IMR-90 (cell line): ENCODE measurements around the gene FEM1A. TPM values are rescaled to one million over a fixed set of nuclear protein-coding genes. Genes with fewer than 3 reads are reported as not detected.
"Not testable (repeated sequence)": the region's sequence is repeated elsewhere in the genome, so short reads cannot be mapped to it uniquely, and the experiment has no call there.

Source experiments
- ATAC-seq: fragments of 200-7000 bp; cut with Tn5 transposase; 2 replicates; pipeline ENCODE4 v1.9.1; 2020; ENCODE audit warnings: low read depth, mild to moderate bottlenecking, moderate library complexity
- BruUV-seq: library from RNA; stranded (reverse); fragments of 400-500 nt; replicated peaks from 2 replicates; lab custom pipeline; 2021; lab: Mats Ljungman, UMichigan
- CTCF ChIA-PET: fragments of 300-600 bp; formaldehyde crosslinking; extraction: SDS; loops from one replicate; lab custom pipeline; 2021; ENCODE audit warnings: antibody characterized with exemption; lab: Yijun Ruan, JAX
- POLR2A ChIA-PET: fragments of 300-600 bp; sonication (Branson Sonifier 250); formaldehyde crosslinking; loops from one replicate; lab custom pipeline; 2022; ENCODE audit warnings: antibody characterized with exemption; ENCODE audit not compliant: unreplicated experiment; lab: Charles Lee
- DNase-seq: peaks from one replicate; pipeline ENCODE4 v3.0.0; 2013
- H2AFZ ChIP-seq: replicated peaks from 2 replicates; pipeline ENCODE3; 2013; ENCODE audit warnings: low read length, mild to moderate bottlenecking; ENCODE audit not compliant: poor library complexity
- H2AK5ac ChIP-seq: 2 replicates; pipeline ENCODE4 v1.6.1; 2013; ENCODE audit warnings: low read depth, low read length, inconsistent platforms
- H2AK9ac ChIP-seq: replicated peaks from 2 replicates; pipeline ENCODE3; 2013; ENCODE audit warnings: mild to moderate bottlenecking, low read depth, low read length, moderate library complexity; ENCODE audit not compliant: poor library complexity
- H2BK120ac ChIP-seq: 2 replicates; pipeline ENCODE4 v1.6.1; 2013; ENCODE audit warnings: low read depth, low read length, inconsistent platforms
- H2BK15ac ChIP-seq: 3 replicates; pipeline ENCODE4 v1.6.1; 2013; ENCODE audit warnings: low read depth, low read length, inconsistent platforms
- H2BK20ac ChIP-seq: 2 replicates; pipeline ENCODE4 v1.6.1; 2013; ENCODE audit warnings: low read depth, mild to moderate bottlenecking, inconsistent platforms, low read length, moderate library complexity
- H2BK5ac ChIP-seq: 2 replicates; pipeline ENCODE4 v1.6.1; 2013; ENCODE audit warnings: mild to moderate bottlenecking, low read depth, low read length, inconsistent platforms; ENCODE audit not compliant: poor library complexity, severe bottlenecking
- H3K14ac ChIP-seq: replicated peaks from 2 replicates; pipeline ENCODE4 v1.6.1; 2013; ENCODE audit warnings: low read depth, low read length, inconsistent platforms
- H3K18ac ChIP-seq: 2 replicates; pipeline ENCODE4 v1.6.1; 2013; ENCODE audit warnings: low read depth, low read length, control low read depth
- H3K23ac ChIP-seq: 2 replicates; pipeline ENCODE4 v1.6.1; 2013; ENCODE audit warnings: low read depth, low read length, inconsistent platforms
- H3K27ac ChIP-seq: 2 replicates; pipeline ENCODE4 v1.5.1; 2013; ENCODE audit warnings: mild to moderate bottlenecking, control low read depth, low read length; ENCODE audit not compliant: insufficient read depth
- H3K27me3 ChIP-seq: 2 replicates; pipeline ENCODE4 v1.6.1; 2013; ENCODE audit warnings: low read length; ENCODE audit not compliant: control insufficient read depth, insufficient read depth
- H3K36me3 ChIP-seq: 2 replicates; pipeline ENCODE4 v1.6.1; 2013; ENCODE audit warnings: low read length, mixed read lengths; ENCODE audit not compliant: control insufficient read depth, insufficient read depth
- H3K4ac ChIP-seq: 2 replicates; pipeline ENCODE4 v1.6.1; 2013; ENCODE audit warnings: low read depth, low read length, inconsistent platforms
- H3K4me1 ChIP-seq: 2 replicates; pipeline ENCODE4 v1.6.1; 2013; ENCODE audit warnings: low read length, mixed read lengths; ENCODE audit not compliant: control insufficient read depth, insufficient read depth
- H3K4me2 ChIP-seq: 2 replicates; pipeline ENCODE4 v1.6.1; 2013; ENCODE audit warnings: low read depth, mild to moderate bottlenecking, control low read depth, low read length, moderate library complexity
- H3K4me3 ChIP-seq: 2 replicates; pipeline ENCODE4 v1.5.1; 2013; ENCODE audit warnings: low read depth, mild to moderate bottlenecking, control low read depth, low read length, moderate library complexity; ENCODE audit not compliant: insufficient read depth
- H3K56ac ChIP-seq: 2 replicates; pipeline ENCODE4 v1.6.1; 2013; ENCODE audit warnings: low read length, inconsistent platforms; ENCODE audit not compliant: insufficient read depth; ENCODE audit errors: extremely low read depth
- H3K79me1 ChIP-seq, 2 experiments: 2 replicates each; pipeline ENCODE4 v1.6.1; 2013; ENCODE audit warnings: low read length in 2 of 2, inconsistent platforms in 1 of 2, low read depth in 1 of 2
- H3K9ac ChIP-seq: 2 replicates; pipeline ENCODE4 v1.6.1; 2013; ENCODE audit warnings: low read depth, low read length, control low read depth
- H3K9me1 ChIP-seq: 2 replicates; pipeline ENCODE4 v1.6.1; 2013; ENCODE audit warnings: low read length, inconsistent platforms; ENCODE audit not compliant: insufficient read depth
- H3K9me3 ChIP-seq: 2 replicates; pipeline ENCODE4 v1.6.1; 2013; ENCODE audit warnings: low read length; ENCODE audit not compliant: control insufficient read depth, insufficient read depth
- H4K20me1 ChIP-seq: 2 replicates; pipeline ENCODE4 v1.6.1; 2013; ENCODE audit warnings: low read length, inconsistent platforms; ENCODE audit not compliant: insufficient read depth
- H4K5ac ChIP-seq: 2 replicates; pipeline ENCODE4 v1.6.1; 2013; ENCODE audit warnings: mild to moderate bottlenecking, low read depth, low read length, control low read depth
- H4K8ac ChIP-seq, 2 experiments: 2 replicates each; pipeline ENCODE4 v1.6.1; 2013; ENCODE audit warnings: low read depth in 2 of 2, low read length in 2 of 2, control low read depth in 1 of 2, inconsistent platforms in 1 of 2
- H4K91ac ChIP-seq: 2 replicates; pipeline ENCODE4 v1.6.1; 2013; ENCODE audit warnings: low read depth, low read length, inconsistent platforms; ENCODE audit not compliant: insufficient read depth
- CEBPB ChIP-seq: IDR thresholded peaks from 2 replicates; pipeline ENCODE4 v1.6.1; 2012; ENCODE audit warnings: low read depth, low read length, improper control_type of control experiment
- CHD1 ChIP-seq: IDR thresholded peaks from 2 replicates; pipeline ENCODE4 v1.6.1; 2012; ENCODE audit warnings: low read depth, low read length, improper control_type of control experiment
- FOS ChIP-seq: fragments of 150-350 bp; IDR thresholded peaks from 2 replicates; pipeline ENCODE4 v1.6.1; 2016; ENCODE audit warnings: low read depth, low read length
- MXI1 ChIP-seq: IDR thresholded peaks from 2 replicates; pipeline ENCODE4 v1.6.1; 2012; ENCODE audit warnings: low read depth, mild to moderate bottlenecking, low read length, moderate library complexity, borderline replicate concordance
- RAD21 ChIP-seq: IDR thresholded peaks from 2 replicates; pipeline ENCODE4 v1.6.1; 2012; ENCODE audit warnings: low read length, improper control_type of control experiment
- RFX5 ChIP-seq: IDR thresholded peaks from 2 replicates; pipeline ENCODE4 v1.8.0; 2012; ENCODE audit warnings: low read depth, mild to moderate bottlenecking, low read length, moderate library complexity
- WGBS, 2 experiments: methylation state at CpG; one replicate each; pipeline versions ENCODE4 v1.1.5 to v1.1.7; 2013; ENCODE audit warnings: missing lambda C conversion rate in 2 of 2; ENCODE audit not compliant: insufficient read length in 1 of 2; ENCODE audit errors: extremely low coverage in 2 of 2; 5-methylcytosine and 5-hydroxymethylcytosine counted together
- dilution Hi-C: fragments of 300-500 bp; cut with HindIII; formaldehyde crosslinking; loops from one replicate; pipeline ENCODE4 v1.14.3; 2018; ENCODE audit warnings: low sequenced_read_pairs; ENCODE audit not compliant: unreplicated experiment
- in situ Hi-C: fragments of 300-500 bp; cut with MboI; formaldehyde crosslinking; loops from 3 replicates; pipeline ENCODE4 v1.14.3; 2019; ENCODE audit warnings: low sequenced_read_pairs, inconsistent platforms, mixed read lengths
- intact Hi-C: fragments of 100-400 bp; cut with micrococcal nuclease; formaldehyde crosslinking; loops from 2 replicates; pipeline ENCODE4 v1.10.0; 2022
- polyA plus RNA-seq, 3 experiments: library from polyadenylated mRNA; depleted of rRNA; stranded (reverse); fragments of >200 nt; gene quantifications; 2 replicates each; pipeline ENCODE4 v1.2.3, GENCODE V29; 2012; ENCODE audit warnings: low replicate concordance in 1 of 3
- total RNA-seq: library from RNA; depleted of rRNA; stranded (reverse); fragments of >200 nt; gene quantifications from 2 replicates; pipeline ENCODE4 v1.2.3, GENCODE V29; 2012
- TF ChIP-seq, protein P1 (sequence below): fragments of 150-350 bp; IDR thresholded peaks from 2 replicates; pipeline ENCODE4 v1.6.1; 2017; ENCODE audit warnings: mild to moderate bottlenecking, antibody characterized with exemption, low read length, low read depth

FEM1A gene
- total and polyA plus RNA-seq, 2 of the 4 experiments (the other 2 are of a cell fraction) = 5.3 to 8.8 TPM

- H2BK15ac ChIP-seq = no peak overlapping the region
- ATAC-seq (peak; percentile 24; the same call in 1 of the 2 replicates), DNase-seq (no peak)
- peaks cover 14% of the 10 kb centered on the region for H3K27me3 ChIP-seq
- H4K5ac ChIP-seq = no peak overlapping the region
- H3K36me3 ChIP-seq = no peaks in the 10 kb centered on the region
- no peak overlapping the region for H4K91ac ChIP-seq
- no peak overlapping the region for H3K4me2 ChIP-seq
- H2BK120ac ChIP-seq = no peak overlapping the region
- WGBS, 2 experiments = no CpG with 5 or more reads among the region's 3 CpGs
- H3K14ac ChIP-seq = no peak overlapping the region
- no peak overlapping the region for H3K18ac ChIP-seq
- TF ChIP-seq MXI1 = no peak
- no peak for TF ChIP-seq FOS
- no peak for TF ChIP-seq CHD1
- no peak for TF ChIP-seq RAD21
- no peak for TF ChIP-seq CEBPB
- TF ChIP-seq, protein P1, sequence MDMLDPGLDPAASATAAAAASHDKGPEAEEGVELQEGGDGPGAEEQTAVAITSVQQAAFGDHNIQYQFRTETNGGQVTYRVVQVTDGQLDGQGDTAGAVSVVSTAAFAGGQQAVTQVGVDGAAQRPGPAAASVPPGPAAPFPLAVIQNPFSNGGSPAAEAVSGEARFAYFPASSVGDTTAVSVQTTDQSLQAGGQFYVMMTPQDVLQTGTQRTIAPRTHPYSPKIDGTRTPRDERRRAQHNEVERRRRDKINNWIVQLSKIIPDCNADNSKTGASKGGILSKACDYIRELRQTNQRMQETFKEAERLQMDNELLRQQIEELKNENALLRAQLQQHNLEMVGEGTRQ = no peak
- TF ChIP-seq RFX5 = no peak
- H3K23ac ChIP-seq = no peak overlapping the region
- in situ Hi-C loops = no loop called here
- peaks cover 4% of the 10 kb centered on the region; the same call in 1 of the 2 replicates for H3K9me3 ChIP-seq
- intact Hi-C loops = no loop called here
- no peak overlapping the region for H3K9ac ChIP-seq
- no peak overlapping the region for H4K8ac ChIP-seq
- no peaks in the 10 kb centered on the region for H3K79me1 ChIP-seq
- no peak overlapping the region for H3K4me3 ChIP-seq
- H3K27ac ChIP-seq = no peak overlapping the region
- BruUV-seq = no TSS peak
- no peak overlapping the region for H2AK5ac ChIP-seq
- POLR2A ChIA-PET = no interaction called here
- dilution Hi-C loops = no loop called here
- no peak overlapping the region for H2AK9ac ChIP-seq
- no peak overlapping the region for H2AFZ ChIP-seq
- no peak overlapping the region for H3K4ac ChIP-seq
- H2BK20ac ChIP-seq = no peak overlapping the region
- no peaks in the 10 kb centered on the region for H4K20me1 ChIP-seq
- no peaks in the 10 kb centered on the region for H3K9me1 ChIP-seq
- no peak overlapping the region for H3K56ac ChIP-seq
- H2BK5ac ChIP-seq = no peak overlapping the region
- CTCF ChIA-PET = interaction anchor here (1.4 kb wide), 1 partner anchor 9 kb away, joined by 7 read pairs; the partner anchor contains the start of gene FEM1A
- H3K4me1 ChIP-seq = no peaks in the 10 kb centered on the region
These were observed 9.7 kb upstream of the FEM1A start for GRCh38 chr19:4781801-4782200.

- H3K4me3 ChIP-seq, H3K4ac ChIP-seq, H3K4me1 ChIP-seq, H3K56ac ChIP-seq, H2BK5ac ChIP-seq, H3K23ac ChIP-seq, H3K27me3 ChIP-seq, H3K27ac ChIP-seq, H2BK15ac ChIP-seq, H3K18ac ChIP-seq, intact Hi-C loops, H4K8ac ChIP-seq, H2BK20ac ChIP-seq, DNase-seq, CTCF ChIA-PET, H3K79me1 ChIP-seq, H4K20me1 ChIP-seq, H3K9ac ChIP-seq, H2BK120ac ChIP-seq, in situ Hi-C loops, ATAC-seq, H3K14ac ChIP-seq, H3K9me3 ChIP-seq, H4K5ac ChIP-seq, H2AK5ac ChIP-seq, H3K36me3 ChIP-seq, dilution Hi-C loops, POLR2A ChIA-PET, BruUV-seq, H3K4me2 ChIP-seq, H4K91ac ChIP-seq, H3K9me1 ChIP-seq, H2AFZ ChIP-seq, H2AK9ac ChIP-seq: not testable (repeated sequence)
- 80% methylated on average over 2 of the region's 6 CpGs; no CpG with 5 or more reads in 1 of the 2 experiments for WGBS, 2 experiments
These were observed 5.0 kb upstream of the FEM1A start for GRCh38 chr19:4786412-4787016.
